Uterus (tissue), 4 donors: ENCODE measurements around the gene TERB1. TPM values are rescaled to one million over a fixed set of nuclear protein-coding genes. Genes with fewer than 3 reads are reported as not detected.

Experiments used
- DNase-seq, 2 donors: peaks; one replicate each; pipeline ENCODE4 v3.0.0-alpha.2; 2019 to 2020
- H3K27ac ChIP-seq, 2 donors: fragments of 200-600 bp; sonication (generic); 1 replicate in 1 of 2; 2 replicates in 1 of 2; pipeline ENCODE4 v1.5.1; 2016 to 2018
- H3K27me3 ChIP-seq, 2 donors: fragments of 200-600 bp; sonication (generic); one replicate each; pipeline ENCODE4 v1.5.1; 2018 to 2019; ENCODE audit warnings: control low read depth in 1 of 2
- H3K36me3 ChIP-seq, 2 donors: fragments of 200-600 bp; sonication (generic); one replicate each; pipeline ENCODE4 v1.5.1; 2019; ENCODE audit warnings: control low read depth in 1 of 2
- H3K4me1 ChIP-seq, 2 donors: fragments of 200-600 bp; sonication (generic); one replicate each; pipeline ENCODE4 v1.5.1; 2018 to 2019; ENCODE audit warnings: control low read depth in 1 of 2
- H3K4me3 ChIP-seq, 2 donors: fragments of 200-600 bp; sonication (generic); 1 replicate in 1 of 2; 2 replicates in 1 of 2; pipeline ENCODE4 v1.5.1; 2018 to 2019; ENCODE audit warnings: mild to moderate bottlenecking in 1 of 2
- H3K9me3 ChIP-seq, 2 donors: fragments of 200-600 bp; sonication (generic); one replicate each; pipeline ENCODE4 v1.5.1; 2019; ENCODE audit warnings: control low read depth in 1 of 2
- POLR2A ChIP-seq, 2 donors: fragments of 450-650 bp; IDR thresholded peaks; one replicate each; pipeline ENCODE4 v1.6.1; 2016; ENCODE audit warnings: antibody characterized with exemption in 2 of 2, mild to moderate bottlenecking in 1 of 2, moderate library complexity in 1 of 2
- intact Hi-C: fragments of 100-400 bp; cut with DNase I; formaldehyde crosslinking; loops from one replicate; pipeline ENCODE4 v1.15.1; 2023; ENCODE audit warnings: low total_unique reads
- total RNA-seq, 4 donors: library from RNA; depleted of rRNA in 3 of 4; stranded (reverse); fragments of >200 nt in 3 of 4; gene quantifications; one replicate each; pipeline versions ENCODE4 v1.1.0 to v1.2.4, GENCODE V29; 2014 to 2023
- TF ChIP-seq, protein P1 (sequence below), 4 experiments: fragments of 200-600 bp in 2 of 4; fragments of 450-650 bp in 2 of 4; sonication (generic) in 2 of 4; IDR thresholded peaks; one replicate each; pipeline ENCODE4 v1.5.1; 2016 to 2019; ENCODE audit warnings: antibody characterized with exemption in 4 of 4, mild to moderate bottlenecking in 2 of 4, moderate library complexity in 1 of 4
- donor health status: DM: yes; HTN: yes; CAD: no.

TERB1 gene
- total RNA-seq, 4 donors from 2014 or later: 0.21 to 0.83 TPM; not detected in 2

DNA sequence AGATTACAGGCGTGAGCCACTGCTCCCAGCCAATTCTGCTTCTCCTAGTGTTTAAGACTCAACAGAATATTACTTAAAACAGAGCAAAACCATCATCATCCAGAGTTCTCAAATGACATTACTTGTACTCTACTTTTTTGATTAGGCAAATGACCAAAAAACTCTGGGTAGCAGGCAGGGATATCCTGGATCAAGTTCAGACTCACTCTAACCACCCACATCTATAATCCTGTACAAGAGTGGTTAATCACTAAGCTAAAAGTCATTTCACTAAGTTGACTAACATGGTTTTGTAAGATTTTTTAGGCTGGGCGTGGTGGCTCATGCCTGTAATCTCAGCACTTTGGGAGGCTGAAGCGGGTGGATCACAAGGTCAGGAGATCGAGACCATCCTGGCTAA lies 22.6 kb upstream of the TERB1 start:
- H3K27ac ChIP-seq: no peak overlapping the region
- no peak overlapping the region for H3K4me3 ChIP-seq
- intact Hi-C loops: no loop called here
- no peaks in the 10 kb centered on the region for H3K36me3 ChIP-seq
- peaks cover 0 to 2% of the 10 kb centered on the region in 2 donors for H3K4me1 ChIP-seq
- no peak for DNase-seq
- no peaks in the 10 kb centered on the region for H3K27me3 ChIP-seq
- H3K9me3 ChIP-seq: no peaks in the 10 kb centered on the region
- TF ChIP-seq, protein P1, sequence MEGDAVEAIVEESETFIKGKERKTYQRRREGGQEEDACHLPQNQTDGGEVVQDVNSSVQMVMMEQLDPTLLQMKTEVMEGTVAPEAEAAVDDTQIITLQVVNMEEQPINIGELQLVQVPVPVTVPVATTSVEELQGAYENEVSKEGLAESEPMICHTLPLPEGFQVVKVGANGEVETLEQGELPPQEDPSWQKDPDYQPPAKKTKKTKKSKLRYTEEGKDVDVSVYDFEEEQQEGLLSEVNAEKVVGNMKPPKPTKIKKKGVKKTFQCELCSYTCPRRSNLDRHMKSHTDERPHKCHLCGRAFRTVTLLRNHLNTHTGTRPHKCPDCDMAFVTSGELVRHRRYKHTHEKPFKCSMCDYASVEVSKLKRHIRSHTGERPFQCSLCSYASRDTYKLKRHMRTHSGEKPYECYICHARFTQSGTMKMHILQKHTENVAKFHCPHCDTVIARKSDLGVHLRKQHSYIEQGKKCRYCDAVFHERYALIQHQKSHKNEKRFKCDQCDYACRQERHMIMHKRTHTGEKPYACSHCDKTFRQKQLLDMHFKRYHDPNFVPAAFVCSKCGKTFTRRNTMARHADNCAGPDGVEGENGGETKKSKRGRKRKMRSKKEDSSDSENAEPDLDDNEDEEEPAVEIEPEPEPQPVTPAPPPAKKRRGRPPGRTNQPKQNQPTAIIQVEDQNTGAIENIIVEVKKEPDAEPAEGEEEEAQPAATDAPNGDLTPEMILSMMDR (IDR thresholded peaks at IDR 0.05): no peak
- no peak for TF ChIP-seq POLR2A (IDR thresholded peaks at IDR 0.05)

DNA sequence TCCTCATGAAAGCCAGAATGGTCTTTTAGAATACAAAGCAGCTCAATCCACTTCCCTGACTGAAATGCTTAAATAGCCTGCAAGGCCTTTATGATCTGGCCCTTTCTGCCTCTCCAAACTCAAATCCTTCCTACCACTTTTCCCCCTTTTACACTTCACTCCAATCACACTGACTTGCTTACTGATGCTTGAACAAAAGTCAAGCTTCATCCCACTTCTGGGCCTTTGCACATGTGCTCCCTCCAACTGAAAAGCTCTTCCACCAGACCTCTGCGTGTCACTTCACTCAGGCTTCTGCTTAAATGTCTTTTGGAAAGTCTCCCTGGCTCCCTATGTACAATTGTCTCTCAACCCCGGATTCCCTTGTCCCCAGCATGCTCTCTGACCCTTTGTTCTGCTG lies 13.3 kb upstream of the TERB1 start:
- Histone ChIP-seq H3K27ac (no peak overlapping the region), H3K27me3 (no peaks in the 10 kb centered on the region), H3K4me3 (no peak overlapping the region), H3K36me3 (no peaks in the 10 kb centered on the region), H3K4me1 (no peaks in the 10 kb centered on the region), H3K9me3 (no peaks in the 10 kb centered on the region)
- no peak for DNase-seq
- TF ChIP-seq, protein P1 (IDR thresholded peaks at IDR 0.05): no peak
- no peak for TF ChIP-seq POLR2A (IDR thresholded peaks at IDR 0.05)
- intact Hi-C loops: no loop called here

DNA sequence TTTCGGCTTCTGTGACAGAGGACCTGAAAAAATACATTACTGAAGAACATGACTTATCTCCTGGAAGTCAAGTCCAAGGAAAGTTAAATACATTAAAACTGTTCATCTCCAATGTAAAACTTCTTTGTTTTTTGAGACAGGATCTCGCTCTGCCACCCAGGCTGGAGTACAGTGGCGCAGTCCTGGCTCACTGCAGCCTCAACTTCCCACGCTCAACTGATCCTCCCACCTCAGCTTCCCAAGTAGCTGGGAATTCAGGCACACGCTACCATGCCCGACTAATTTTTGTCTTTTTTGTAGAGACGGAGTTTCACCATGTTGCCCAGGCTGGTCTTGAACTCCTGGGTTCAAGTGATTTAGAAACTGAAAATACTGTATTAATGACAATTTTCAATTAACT lies 9.7 kb upstream of the TERB1 start:
- H3K9me3 ChIP-seq: no peaks in the 10 kb centered on the region
- H3K4me3 ChIP-seq: no peak overlapping the region
- no peak for DNase-seq
- TF ChIP-seq, protein P1 (IDR thresholded peaks at IDR 0.05): no peak
- TF ChIP-seq POLR2A (IDR thresholded peaks at IDR 0.05): no peak
- no peaks in the 10 kb centered on the region for H3K36me3 ChIP-seq
- H3K27ac ChIP-seq: no peak overlapping the region
- no peaks in the 10 kb centered on the region for H3K27me3 ChIP-seq
- intact Hi-C loops: no loop called here
- no peaks in the 10 kb centered on the region for H3K4me1 ChIP-seq

DNA sequence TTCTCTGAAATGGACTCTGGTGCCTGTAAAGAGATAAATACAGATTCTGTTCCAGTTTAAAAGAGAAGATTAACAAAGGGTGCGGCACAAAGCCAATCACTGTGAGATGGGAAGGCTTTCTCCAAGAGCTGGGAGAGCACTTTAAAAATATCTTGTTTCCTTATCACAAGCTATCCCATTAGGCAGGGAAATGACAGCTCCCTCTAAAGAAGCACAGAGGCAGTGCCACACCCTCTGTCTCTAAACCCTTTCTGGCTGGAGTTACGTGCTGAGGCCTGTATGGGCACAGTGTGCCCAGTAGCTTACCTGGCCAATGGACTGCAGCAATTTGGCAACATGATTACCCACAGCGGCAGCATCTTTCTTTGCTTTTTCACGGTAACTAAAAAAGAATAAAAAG lies 9.0 kb upstream of the TERB1 start:
- Histone ChIP-seq H3K9me3 (no peaks in the 10 kb centered on the region), H3K4me3 (no peak overlapping the region), H3K36me3 (no peaks in the 10 kb centered on the region), H3K4me1 (no peaks in the 10 kb centered on the region), H3K27me3 (no peaks in the 10 kb centered on the region), H3K27ac (no peak overlapping the region)
- TF ChIP-seq, protein P1 (IDR thresholded peaks at IDR 0.05): no peak
- no peak for TF ChIP-seq POLR2A (IDR thresholded peaks at IDR 0.05)
- DNase-seq: no peak
- intact Hi-C loops: no loop called here

DNA sequence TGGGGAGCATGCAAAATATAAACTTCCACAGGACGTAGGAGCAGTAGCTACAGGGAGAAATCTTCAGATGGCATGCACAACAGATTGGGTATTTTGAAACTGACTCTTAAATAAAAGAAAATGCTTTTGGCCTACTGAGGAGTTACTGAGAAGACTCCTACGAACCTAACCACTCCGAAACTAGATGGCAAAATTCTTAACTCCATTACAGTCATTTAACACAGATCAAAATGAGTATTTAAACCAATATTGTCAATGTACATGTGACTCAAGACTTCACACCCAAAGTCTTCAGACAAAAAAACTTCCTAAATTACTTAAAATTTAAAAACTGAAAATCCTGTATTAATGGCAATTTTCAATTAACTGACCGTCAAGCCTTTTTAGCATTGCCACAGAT lies 8.4 kb upstream of the TERB1 start:
- H3K27ac ChIP-seq: no peak overlapping the region
- H3K4me3 ChIP-seq: no peak overlapping the region
- no peaks in the 10 kb centered on the region for H3K36me3 ChIP-seq
- no peaks in the 10 kb centered on the region for H3K4me1 ChIP-seq
- H3K9me3 ChIP-seq: no peaks in the 10 kb centered on the region
- DNase-seq: no peak
- H3K27me3 ChIP-seq: no peaks in the 10 kb centered on the region
- intact Hi-C loops: no loop called here
- TF ChIP-seq POLR2A (IDR thresholded peaks at IDR 0.05): no peak
- TF ChIP-seq, protein P1 (IDR thresholded peaks at IDR 0.05): no peak
